Fibroblast of upper back skin (primary cell): ENCODE measurements around the gene MYCL.
A peak's percentile ranks its signal among the peaks of the same experiment; 100 is the strongest.

Experiments used
- DNase-seq: peaks from one replicate; pipeline ENCODE4 v3.0.0-alpha.2; 2013

The MYCL gene, protein sequence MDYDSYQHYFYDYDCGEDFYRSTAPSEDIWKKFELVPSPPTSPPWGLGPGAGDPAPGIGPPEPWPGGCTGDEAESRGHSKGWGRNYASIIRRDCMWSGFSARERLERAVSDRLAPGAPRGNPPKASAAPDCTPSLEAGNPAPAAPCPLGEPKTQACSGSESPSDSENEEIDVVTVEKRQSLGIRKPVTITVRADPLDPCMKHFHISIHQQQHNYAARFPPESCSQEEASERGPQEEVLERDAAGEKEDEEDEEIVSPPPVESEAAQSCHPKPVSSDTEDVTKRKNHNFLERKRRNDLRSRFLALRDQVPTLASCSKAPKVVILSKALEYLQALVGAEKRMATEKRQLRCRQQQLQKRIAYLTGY

DNA sequence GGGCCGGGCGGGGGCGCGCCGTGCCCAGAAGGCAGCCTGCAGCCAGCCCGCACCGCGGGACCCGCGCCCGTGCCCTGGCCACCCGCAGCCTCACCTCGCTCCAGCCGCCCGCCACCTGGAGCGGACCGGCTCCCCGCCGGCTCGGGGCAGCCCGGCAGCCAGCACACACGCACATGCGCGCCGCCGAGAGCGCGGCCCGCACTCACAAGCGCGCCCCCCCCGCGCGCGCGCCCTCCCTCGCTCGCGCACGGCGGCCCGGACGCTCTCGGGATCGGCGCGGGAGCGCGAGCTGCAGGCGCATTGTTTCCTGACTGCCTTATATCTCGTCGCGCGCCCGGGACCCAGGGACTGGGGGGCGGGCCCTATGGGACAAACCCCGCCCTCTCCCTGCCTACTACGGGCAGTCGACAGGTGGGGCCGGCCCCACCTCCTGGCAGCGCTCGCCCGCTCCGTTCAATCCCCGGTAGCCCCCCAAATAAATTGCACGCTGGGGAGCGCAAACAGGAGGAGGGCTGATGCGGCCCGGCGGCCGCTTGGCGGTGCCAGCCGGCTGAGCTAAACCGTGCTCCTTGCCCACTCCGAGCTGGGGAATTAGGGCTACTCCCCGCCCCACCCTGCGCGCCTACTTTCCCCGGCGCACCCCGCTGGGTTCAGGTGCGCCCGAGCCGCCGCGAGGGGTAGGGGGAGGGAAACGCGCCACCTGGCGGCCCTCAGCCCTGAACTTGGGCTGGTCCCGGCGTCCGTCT is at the start of gene MYCL:
MYCL (minus strand) TSS at position 204 of the 746 bp plus-strand sequence. CDS start 483 bp downstream, outside the sequence.
- DNase-seq = peak; percentile 40

DNA sequence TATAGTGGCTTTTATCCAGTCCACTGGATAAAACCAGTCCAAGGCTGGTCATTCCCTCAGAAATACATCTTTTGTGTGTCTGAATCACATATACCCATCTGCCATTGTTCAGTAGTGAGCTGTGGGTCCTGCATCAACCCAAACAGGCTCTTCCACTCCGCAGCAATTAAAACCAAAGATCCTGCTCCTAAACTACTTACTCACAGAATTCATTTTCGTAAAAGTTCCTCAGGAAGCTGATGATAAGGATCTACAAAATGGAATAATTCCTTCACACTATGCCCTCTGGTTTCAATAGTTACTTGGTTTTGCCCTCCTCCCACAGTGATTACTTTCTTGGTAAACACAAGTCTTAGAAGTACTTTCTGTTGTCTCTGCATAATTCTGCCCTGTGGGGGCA is 48.2 kb upstream of the MYCL start:
- no peak for DNase-seq

DNA sequence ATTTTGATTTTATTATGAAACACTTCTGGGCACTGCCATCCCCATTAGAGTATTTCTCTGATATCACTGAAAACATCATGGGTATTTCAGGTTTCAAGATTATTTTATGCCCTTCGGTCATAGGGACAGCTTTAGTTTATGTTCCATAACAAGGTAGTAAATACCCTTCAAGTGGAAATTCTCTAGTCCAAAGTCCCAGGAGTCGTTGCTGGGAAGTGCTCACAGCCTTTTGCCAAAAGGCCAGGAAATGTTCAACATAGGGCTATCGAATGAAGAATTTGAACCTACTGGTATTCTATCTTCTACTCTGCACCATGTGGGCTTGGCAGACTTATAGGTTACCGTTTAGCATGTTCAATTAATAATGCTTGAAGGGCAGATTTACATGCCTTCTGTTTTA is 45.5 kb upstream of the MYCL start:
- DNase-seq = no peak

GRCh38 chr1:39946216-39946615 is 44.5 kb upstream of the MYCL start:
- DNase-seq = no peak

DNA sequence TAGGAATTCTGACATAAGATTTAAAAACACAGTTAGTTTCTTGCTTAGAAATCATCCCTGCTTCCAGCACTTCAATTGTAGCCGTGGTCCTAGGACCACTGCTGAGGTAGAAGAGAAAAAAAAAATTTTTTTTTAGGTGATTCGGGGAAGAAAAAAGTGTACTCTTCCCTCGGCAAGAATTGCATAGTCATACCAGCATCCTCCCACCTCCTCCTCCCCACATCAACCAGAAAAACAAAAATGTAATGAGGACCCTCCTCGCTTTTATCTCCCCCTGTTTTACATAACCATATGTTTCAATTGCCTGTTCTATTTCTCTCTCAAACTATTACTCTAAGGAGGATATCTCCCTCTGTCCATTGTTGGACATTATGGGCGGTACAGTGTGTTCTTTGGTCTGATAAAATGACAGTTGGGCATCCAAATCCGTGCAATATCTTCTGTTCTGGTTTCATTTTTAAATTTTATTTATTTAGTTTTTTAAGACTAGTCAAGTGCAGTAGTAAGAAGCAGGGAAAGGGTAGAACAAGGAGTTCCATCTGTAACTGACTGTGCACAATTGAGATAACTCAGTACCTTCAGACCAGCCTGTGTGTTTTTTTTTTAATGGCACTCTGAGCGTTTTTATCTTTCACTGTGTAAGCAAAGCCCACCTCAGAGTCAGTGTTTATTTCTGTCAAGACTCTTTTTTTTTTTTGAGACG is 42.8 kb upstream of the MYCL start:
- DNase-seq = no peak

GRCh38 chr1:39943471-39944290 is 42.0 kb upstream of the MYCL start:
- DNase-seq = no peak

- DNase-seq = no peak
Measured at GRCh38 chr1:39940980-39941871, 39.5 kb upstream of the MYCL start.

DNA sequence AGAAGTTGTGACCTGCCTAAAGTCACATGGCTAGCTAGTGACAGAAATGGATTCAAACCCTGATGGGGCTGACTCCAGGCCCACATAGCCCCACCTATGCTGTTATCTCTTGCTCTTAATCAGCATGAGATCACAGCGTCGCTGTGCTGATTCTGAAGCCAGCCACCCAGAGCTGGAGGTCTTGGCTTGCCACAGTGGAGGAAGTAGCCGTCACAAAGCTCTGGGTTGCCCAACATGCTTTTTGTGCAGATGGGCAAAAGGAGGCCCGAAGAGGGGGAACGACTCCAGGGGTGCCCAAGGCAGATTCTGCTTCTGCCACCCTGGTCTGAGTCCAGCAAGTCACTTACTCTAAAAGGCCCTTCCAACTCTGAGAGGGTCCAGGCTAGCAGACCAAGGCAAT is 38.5 kb upstream of the MYCL start:
- DNase-seq = no peak

GRCh38 chr1:39938856-39939255 is 37.1 kb upstream of the MYCL start:
- no peak for DNase-seq

- DNase-seq = no peak
Measured at GRCh38 chr1:39936724-39937491, 35.2 kb upstream of the MYCL start.

DNA sequence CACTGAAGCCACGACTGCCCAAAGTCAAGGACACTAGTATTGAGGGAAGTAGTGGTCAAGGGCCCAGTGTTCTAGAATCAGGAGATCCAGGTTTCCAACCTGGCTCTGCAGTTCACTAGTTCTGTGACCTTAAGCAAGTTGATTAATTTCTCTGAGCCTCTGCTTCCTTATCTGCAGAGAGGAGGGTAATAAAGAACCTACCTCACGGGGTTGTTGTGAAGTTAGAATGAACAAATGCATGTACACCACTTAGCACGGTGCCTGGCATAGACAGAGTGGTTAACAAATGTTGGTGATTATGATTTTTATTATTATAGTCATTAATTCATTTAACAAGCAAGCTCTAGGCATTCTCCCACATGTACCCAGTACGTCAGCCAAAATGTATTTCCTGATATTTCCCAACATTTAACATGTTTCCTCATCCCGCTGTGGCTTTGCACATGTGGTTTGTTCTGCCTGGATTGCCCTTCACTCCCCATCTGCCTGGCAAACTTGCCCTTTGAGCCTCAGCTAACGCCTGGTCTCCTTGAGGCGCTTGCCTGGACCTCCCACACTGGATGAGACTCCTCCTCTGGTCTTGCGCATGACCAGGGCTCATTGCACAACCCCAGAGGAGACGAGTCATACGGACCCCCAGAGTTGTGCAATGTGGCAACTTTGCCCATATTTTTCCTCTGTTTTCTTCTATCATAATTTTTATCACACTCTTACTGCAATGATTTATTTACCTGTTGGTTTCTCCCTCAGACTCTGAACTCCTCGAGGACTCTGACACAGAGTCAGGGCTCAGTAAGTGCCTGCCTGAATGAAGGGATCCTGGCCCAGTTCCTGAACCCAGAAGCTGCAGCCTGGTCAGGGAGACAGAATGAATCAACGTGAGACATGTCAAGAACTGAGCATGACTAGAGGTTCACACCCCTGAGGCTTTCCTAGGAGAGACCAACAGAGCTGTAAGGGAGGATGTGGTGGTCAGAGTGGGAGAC is 32.5 kb upstream of the MYCL start:
- DNase-seq = peak; percentile 92

DNA sequence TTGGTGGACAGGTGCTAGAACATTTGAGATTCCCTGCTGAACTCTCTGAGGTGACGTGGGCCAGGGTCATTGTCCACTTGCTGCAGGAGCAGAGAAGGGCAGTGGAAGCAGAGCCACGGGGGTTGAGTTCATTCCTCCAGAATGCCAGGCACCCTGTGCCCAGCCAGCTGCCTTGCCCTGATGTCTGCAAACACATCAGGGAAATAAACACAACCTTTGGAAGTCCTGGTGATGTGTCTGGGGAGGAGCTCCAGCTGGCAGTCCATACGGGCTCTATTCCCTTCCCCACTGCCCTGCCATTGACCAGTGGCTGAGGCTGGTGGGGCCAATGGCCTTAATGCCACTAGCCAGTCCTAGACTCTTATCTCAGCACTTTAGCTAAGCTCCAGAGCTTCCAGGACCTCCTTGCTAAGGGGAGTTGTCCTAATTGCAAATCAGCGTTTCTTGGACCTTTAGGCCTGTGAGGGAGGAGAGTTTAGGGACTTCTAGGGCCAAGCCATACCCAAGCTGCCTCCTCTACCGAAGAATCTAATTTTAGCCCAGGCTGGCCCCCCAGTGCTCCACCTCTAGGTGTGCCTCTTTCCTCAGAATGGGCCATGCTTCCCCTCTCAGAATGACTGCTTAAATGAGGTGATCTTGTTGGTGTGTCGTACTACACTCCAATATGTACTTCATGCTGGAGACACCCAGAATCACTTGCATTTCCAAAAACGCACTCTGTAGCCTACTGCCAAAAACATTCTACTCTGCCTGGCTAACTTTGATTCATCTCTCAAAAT is 27.3 kb upstream of the MYCL start:
- DNase-seq = no peak

DNA sequence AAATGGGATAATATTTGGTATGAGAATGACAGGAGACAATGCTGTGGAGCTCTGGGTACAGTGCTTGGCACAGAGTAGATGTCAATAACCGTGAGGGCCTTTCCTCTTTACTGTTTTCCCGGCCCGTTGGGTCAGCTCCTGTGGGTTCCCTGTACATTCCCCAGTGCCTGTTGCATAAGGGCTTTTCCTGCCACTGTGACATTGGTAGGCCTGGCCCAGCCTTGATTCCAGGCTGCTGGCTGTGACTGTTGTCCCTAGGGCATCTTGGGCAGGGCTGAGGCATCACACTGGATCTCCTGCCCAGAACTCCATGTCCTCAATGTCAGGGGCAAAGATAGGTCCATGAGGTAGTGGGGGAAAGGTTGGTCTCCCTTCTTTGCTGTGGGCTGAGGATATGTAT is 25.8 kb upstream of the MYCL start:
- no peak for DNase-seq

DNA sequence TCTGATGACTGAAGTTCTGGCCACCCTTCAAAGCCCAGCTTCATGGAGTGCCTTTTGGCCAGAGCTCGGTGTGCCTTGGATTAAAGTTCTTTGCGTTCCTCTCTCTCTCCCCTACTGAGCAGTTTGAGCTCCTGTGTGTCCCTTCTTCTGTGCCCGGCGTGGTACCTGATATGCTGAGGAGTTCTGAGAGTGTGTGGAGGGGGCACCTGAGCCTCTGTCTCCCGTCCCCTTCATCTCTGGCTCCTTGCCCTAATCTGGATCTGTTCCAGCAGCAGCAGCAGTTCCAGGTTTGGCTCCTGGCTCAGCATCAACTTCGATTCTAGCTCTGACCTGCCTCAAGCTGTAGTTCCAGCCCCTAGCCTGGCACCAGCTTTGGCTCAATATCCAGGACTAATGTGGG is 25.1 kb upstream of the MYCL start:
- DNase-seq = no peak

DNA sequence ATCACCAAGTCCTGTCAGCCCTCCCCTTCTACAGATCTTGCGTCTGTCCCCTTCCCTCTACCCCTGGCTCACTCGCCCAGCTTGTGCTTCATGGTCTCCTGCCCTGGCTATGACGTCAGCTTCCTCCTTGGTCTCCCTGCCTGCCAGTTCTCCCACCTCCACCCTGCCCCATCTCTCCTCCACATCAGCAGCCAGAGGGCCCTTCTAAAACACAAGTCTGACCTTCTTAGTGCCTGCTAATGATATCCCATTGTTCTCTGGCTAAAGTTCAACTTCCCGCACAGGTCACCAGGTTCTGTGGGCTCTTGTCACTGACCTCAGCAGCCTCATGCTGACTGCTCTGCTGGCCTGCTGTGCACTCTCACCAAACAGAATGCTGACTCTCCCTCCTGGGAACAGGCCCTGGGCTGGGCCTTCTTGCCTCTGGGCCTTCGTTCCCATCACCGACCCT is 24.7 kb upstream of the MYCL start:
- DNase-seq = peak; percentile 28

GRCh38 chr1:39925721-39926342 is 24.1 kb upstream of the MYCL start:
- peak; percentile 26 for DNase-seq

- no peak for DNase-seq
Measured at GRCh38 chr1:39922251-39922688, 20.6 kb upstream of the MYCL start.

GRCh38 chr1:39919545-39919944 is 17.8 kb upstream of the MYCL start:
- peak; percentile 57 for DNase-seq
